NCI-H187 treated with DMSO at 0.1 percent for 48 hours (cell line): Measurements from ENCODE around the gene TEX36.
"Not testable (repeated sequence)": the region's sequence is repeated elsewhere in the genome, so short reads cannot be mapped to it uniquely, and the experiment has no call there.

Source experiments
- DNase-seq: peaks from one replicate; lab custom pipeline; 2025; lab: John Stamatoyannopoulos, UW

The TEX36 gene, protein sequence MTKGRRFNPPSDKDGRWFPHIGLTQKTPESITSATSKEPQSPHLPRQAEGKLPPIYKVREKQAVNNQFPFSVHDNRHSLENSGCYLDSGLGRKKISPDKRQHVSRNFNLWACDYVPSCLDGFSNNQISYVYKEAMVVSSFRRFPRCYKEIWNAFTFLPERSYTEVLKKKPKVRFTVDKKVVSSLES

GRCh38 chr10:125683063-125683462 lies at the start of gene TEX36:
Gene TEX36, minus strand, starts transcription at chr10:125683163. Its CDS starts 174 bp downstream, at chr10:125682989.
- DNase-seq: no peak

GRCh38 chr10:125727436-125727835 lies 44.5 kb upstream of the TEX36 start:
- DNase-seq: no peak

DNA sequence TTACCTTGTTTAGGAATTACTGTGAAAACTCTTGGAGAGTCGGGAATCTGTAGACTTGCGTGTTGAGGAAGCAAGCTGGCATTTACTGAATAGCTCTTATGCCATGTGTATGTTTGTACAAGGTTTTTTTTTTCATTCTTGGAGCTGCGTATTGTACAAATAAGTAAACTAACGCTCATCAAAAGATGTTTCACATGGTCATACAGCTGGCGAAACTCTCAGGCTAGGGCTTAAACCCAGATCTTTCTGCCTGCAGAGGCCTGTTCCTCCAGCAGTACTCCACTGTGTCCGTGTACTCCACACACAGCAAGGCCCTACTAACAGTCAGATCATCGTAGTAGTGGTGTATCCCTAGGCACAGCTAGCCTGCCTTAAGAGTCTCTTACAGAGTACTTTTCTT lies 44.0 kb upstream of the TEX36 start:
- DNase-seq: no peak

- no peak for DNase-seq
Measured at GRCh38 chr10:125722811-125723210, 39.8 kb upstream of the TEX36 start.

DNA sequence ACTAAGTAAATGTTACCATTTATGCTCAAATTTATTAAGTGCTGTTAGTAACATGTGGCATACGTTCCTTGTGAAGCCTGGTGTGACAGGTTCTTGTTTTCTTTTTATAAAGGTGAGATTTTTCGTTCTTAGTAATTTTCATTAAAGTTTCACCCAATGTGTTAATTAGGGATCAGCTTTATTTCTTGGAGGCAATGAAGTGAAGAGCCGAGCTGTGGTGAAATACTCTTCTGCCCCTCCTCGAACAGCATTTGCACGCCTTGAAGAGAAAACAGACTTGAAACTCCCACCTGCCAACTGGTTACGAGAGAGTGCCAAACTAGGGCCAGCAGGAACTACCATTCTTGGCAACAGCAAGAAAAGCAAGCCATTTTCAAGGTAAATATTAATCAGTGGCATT lies 38.1 kb upstream of the TEX36 start:
- DNase-seq: no peak

GRCh38 chr10:125720002-125720382 lies 37.0 kb upstream of the TEX36 start:
- no peak for DNase-seq

GRCh38 chr10:125719173-125720001 lies 36.4 kb upstream of the TEX36 start, which contains the start of gene EDRF1:
Gene EDRF1, plus strand, starts transcription at chr10:125719709. Its CDS starts 99 bp downstream, at chr10:125719808.
- DNase-seq: peak; percentile 82

DNA sequence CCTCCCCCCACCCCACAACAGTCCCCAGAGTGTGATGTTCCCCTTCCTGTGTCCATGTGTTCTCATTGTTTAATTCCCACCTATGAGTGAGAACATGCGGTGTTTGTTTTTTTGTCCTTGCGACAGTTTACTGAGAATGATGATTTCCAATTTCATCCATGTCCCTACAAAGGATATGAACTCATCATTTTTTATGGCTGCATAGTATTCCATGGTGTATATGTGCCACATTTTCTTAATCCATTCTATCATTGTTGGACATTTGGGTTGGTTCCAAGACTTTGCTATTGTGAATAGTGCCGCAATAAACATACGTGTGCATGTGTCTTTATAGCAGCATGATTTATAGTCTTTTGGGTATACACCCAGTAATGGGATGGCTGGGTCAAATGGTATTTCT lies 31.8 kb upstream of the TEX36 start:
- DNase-seq: not testable (repeated sequence)

DNA sequence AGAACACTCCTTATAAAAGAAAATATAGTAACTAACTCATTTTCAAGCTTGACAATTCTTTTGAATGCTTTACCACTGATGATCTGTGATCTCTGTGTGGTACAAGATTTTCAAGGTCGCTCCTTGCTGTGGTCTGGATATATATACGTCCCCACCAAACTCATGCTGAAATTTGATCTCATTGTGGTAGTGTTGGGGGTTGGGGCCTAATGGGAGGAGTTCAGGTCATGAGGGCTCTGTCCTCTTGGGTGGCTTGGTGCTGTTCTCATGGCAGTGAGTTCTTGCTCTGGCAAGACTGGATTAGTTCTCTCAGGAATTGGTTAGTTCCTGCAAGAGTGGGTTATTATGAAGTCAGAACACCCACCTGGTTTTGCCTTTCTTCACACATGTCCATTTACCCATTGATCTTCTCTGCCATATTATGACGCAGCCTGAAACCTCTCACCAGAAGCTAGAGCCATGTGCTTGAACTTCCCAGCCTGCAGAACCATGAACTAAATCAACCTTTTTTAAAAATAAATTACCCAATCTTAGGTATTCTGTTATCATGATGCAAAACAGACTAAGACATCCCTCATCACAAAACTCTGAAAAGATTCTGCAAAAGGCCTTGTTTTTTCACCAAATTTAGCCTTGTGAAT lies 28.3 kb upstream of the TEX36 start:
- no peak for DNase-seq

DNA sequence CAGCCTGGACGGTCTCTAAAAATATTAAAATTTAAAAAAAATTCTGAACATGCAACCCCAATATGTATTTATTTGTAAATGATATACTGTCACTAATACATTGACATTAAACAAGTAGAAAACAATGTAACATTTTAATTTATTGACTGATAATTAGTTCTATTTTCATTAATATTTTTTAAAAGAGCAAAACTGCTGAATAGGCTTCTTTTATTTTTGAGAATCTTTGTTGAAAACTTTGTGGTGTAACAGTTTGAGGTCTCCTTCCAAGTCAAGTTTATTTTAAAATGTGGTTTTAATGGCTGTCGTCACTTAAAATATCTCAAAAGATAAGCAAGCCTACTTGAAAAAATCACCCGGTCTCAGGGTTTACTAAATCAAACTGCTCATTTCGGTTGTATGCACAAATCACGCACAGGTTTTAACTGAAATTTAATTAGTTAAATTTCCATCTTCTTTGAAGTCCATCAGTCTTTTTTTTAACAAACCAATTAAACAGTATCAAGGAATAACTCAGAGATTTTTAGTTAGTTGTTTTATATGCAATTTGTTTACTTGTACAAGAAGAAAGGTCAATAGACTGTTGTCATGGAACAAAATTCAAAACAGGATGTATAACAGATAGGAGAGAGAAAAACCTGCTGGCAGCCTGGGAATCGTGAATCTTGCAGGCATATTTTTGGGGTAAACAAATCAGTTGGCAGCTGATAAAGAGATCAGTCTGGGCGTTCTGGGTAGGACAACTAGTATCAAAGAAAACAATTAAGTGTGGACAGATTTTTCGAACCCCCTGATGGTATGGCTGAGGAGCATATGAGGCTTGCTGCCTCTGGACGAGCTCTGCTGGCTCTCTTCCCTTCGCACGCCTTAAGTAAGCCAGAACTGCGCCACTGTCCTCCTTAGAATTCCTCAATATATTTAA lies 26.9 kb upstream of the TEX36 start:
- no peak for DNase-seq

GRCh38 chr10:125708971-125709503 lies 26.1 kb upstream of the TEX36 start:
- no peak for DNase-seq

GRCh38 chr10:125707541-125708468 lies 24.8 kb upstream of the TEX36 start:
- DNase-seq: no peak

DNA sequence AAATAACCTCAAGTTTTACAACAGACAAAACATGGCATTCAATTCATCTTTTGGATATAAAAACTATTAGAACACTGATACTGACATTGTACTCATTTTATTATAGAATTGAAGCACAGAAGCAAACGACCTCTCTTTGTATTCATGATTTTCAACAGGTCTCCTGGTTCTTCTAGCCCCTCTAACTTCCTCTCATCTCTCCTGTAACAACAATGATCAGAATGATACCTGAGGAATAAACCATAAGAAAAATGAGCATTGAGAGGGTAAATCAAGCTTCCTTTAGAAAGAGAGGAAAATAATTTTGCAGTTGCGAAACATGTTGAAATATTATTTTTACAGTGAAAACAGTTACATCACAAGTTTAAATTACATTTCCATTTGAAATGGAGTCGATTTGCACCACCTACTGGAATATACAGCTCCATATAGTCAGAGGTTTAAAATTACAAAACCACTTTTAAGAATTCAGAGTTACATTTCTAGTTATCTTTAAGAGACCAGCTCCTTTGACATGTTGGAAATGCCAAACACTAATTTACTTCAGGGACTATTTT lies 17.5 kb upstream of the TEX36 start:
- no peak for DNase-seq

GRCh38 chr10:125699562-125700143 lies 16.7 kb upstream of the TEX36 start:
- DNase-seq: no peak

- no peak for DNase-seq
Measured at GRCh38 chr10:125698481-125698998, 15.6 kb upstream of the TEX36 start.

GRCh38 chr10:125696884-125697283 lies 13.9 kb upstream of the TEX36 start:
- not testable (repeated sequence) for DNase-seq

GRCh38 chr10:125694883-125695282 lies 11.9 kb upstream of the TEX36 start:
- DNase-seq: no peak

DNA sequence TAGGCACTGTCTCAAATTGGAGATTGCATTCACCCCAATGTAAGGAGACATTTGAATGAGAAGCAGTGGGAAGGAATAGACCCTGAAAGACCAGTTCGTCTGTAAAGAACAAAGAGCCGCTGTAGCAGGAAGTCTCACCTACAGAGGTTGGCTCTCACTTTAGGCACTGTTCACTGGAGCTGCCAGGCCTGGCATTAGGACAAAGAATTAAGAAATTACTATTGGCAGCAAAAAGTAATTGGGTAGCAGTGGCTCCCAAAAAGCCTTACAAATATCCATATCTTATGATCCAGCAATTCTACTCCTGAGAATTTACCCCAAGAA lies 10.5 kb upstream of the TEX36 start:
- no peak for DNase-seq

GRCh38 chr10:125692601-125693523 lies 9.9 kb upstream of the TEX36 start:
- no peak for DNase-seq
